K562 (cell line): ENCODE results near the gene WEE1. TPM values are rescaled to one million over a fixed set of nuclear protein-coding genes. Genes with fewer than 3 reads are reported as not detected.
A peak's percentile ranks its signal among the peaks of the same experiment; 100 is the strongest.

Source experiments
- FOXM1 ChIP-seq, 2 experiments: fragments of 450-650 bp in 1 of 2; sonication (generic) in 1 of 2; formaldehyde crosslinking in 1 of 2; IDR thresholded peaks; 2 replicates each; pipeline versions ENCODE4 v1.6.1 to v1.9.0; 2017 to 2022; ENCODE audit warnings: low read depth in 2 of 2, mild to moderate bottlenecking in 2 of 2, missing genetic modification reagents in 1 of 2, moderate library complexity in 1 of 2
- GABPB1 ChIP-seq: sonication (generic); formaldehyde crosslinking; IDR thresholded peaks from 2 replicates; pipeline ENCODE4 v1.8.0; 2022; ENCODE audit warnings: mild to moderate bottlenecking, missing genetic modification reagents
- HNRNPL ChIP-seq: fragments of 200-400 bp; formaldehyde crosslinking; IDR thresholded peaks from 2 replicates; pipeline ENCODE4 v1.6.1; 2017; ENCODE audit warnings: low read depth, mild to moderate bottlenecking, low read length
- NFRKB ChIP-seq: fragments of 450-650 bp; IDR thresholded peaks from 2 replicates; pipeline ENCODE4 v1.6.1; 2016; ENCODE audit warnings: low read depth
- SIN3A ChIP-seq, 2 experiments: fragments of 150-350 bp in 1 of 2; IDR thresholded peaks; 2 replicates each; pipeline ENCODE4 v1.6.1; 2011 to 2016; ENCODE audit warnings: borderline replicate concordance in 2 of 2, low read depth in 2 of 2, low read length in 2 of 2, mild to moderate bottlenecking in 2 of 2, moderate library complexity in 2 of 2; ENCODE audit not compliant: control insufficient read depth in 1 of 2
- TAF9B ChIP-seq: fragments of 450-650 bp; IDR thresholded peaks from 2 replicates; pipeline ENCODE4 v1.6.1; 2018; ENCODE audit warnings: mild to moderate bottlenecking; ENCODE audit not compliant: partially characterized antibody
- polyA plus RNA-seq, 8 experiments: library from polyadenylated mRNA; depleted of rRNA in 4 of 8; stranded (reverse) in 5 of 8; unstranded in 3 of 8; fragments of >200 nt; fragmentation: Nextera tagmentation in 2 of 8; fragmentation: Illumina TruSeq in 1 of 8; extraction: Ambion mirVana in 2 of 8; extraction: Trizol in 1 of 8; gene quantifications; 2 replicates each; pipeline versions ENCODE4 v1.2.1 to v1.2.3, GENCODE V29; 2011 to 2014; ENCODE audit warnings: inconsistent platforms in 1 of 8, missing spikeins in 1 of 8
- total RNA-seq, 7 experiments: library from RNA; depleted of rRNA in 6 of 7; stranded (reverse); fragments of >200 nt in 6 of 7; fragmentation: Illumina TruSeq in 2 of 7; extraction: Trizol in 2 of 7; gene quantifications; 2 replicates each; pipeline versions ENCODE4 v1.2.1 to v1.2.3, GENCODE V29; 2011 to 2021; ENCODE audit warnings: low replicate concordance in 1 of 7
- TF ChIP-seq, protein P1 (sequence below): sonication (generic); formaldehyde crosslinking; IDR thresholded peaks from 2 replicates; pipeline ENCODE4 v1.8.0; 2023; ENCODE audit warnings: mild to moderate bottlenecking, missing genetic modification reagents
- TF ChIP-seq, protein P2 (sequence below): sonication (generic); formaldehyde crosslinking; IDR thresholded peaks from 2 replicates; pipeline ENCODE4 v1.8.0; 2023; ENCODE audit warnings: missing genetic modification reagents, mild to moderate bottlenecking, borderline replicate concordance
- TF ChIP-seq, protein P3 (sequence below): sonication (generic); formaldehyde crosslinking; IDR thresholded peaks from 2 replicates; pipeline ENCODE4 v1.8.1; 2023; ENCODE audit warnings: mild to moderate bottlenecking, missing genetic modification reagents
- TF ChIP-seq, protein P4 (sequence below): fragments of 450-650 bp; formaldehyde crosslinking; IDR thresholded peaks from 2 replicates; pipeline ENCODE4 v1.4.0; 2020; ENCODE audit warnings: mild to moderate bottlenecking, mixed read lengths
- TF ChIP-seq, protein P5 (sequence below): sonication (generic); formaldehyde crosslinking; IDR thresholded peaks from 2 replicates; pipeline ENCODE4 v1.8.1; 2023; ENCODE audit warnings: mild to moderate bottlenecking, missing genetic modification reagents, moderate library complexity

The WEE1 gene
- total and polyA plus RNA-seq, 9 of the 15 experiments (the other 6 are each of a cell fraction or from before 2014, with no cell fraction given), result 21.9 to 99.0 (median 67.4) TPM

DNA sequence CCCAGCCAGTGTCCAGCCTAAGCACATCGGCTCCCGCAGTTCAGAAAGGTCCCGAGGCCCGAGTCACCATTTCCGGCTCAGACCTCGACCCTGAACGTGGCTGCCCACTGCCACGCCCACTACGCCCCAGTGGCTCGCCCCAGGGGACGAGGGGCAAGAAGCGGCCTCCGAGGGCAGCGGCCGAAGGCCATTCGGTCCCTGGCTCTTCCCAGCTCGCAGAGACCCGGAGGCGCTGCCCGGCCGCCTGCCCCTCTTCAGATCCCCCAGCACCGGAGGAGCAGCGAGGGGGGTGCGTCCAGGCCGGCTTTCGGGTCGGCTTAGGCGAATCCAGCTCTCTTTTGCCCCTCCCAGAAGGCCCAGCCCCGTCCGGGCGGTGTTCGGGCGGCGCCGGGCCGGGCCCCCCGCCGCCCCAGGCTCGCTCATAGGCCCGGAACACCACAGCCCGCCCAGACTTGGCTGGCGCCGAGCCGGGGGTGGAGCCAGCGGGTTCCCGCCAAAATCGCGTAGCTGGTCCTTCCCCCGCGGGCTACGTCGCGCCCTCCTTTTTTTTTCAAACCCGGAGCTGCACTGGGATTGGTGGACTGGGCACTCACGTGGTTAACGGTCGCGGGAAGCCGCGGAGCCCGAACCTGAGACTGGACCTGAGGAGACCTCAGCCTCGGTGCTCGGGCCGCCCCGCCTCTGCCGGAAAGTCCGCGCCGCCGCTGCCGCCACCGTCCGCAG, at the start of gene WEE1 (continued):
- TF ChIP-seq, protein P1, sequence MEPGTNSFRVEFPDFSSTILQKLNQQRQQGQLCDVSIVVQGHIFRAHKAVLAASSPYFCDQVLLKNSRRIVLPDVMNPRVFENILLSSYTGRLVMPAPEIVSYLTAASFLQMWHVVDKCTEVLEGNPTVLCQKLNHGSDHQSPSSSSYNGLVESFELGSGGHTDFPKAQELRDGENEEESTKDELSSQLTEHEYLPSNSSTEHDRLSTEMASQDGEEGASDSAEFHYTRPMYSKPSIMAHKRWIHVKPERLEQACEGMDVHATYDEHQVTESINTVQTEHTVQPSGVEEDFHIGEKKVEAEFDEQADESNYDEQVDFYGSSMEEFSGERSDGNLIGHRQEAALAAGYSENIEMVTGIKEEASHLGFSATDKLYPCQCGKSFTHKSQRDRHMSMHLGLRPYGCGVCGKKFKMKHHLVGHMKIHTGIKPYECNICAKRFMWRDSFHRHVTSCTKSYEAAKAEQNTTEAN, result no peak
- TF ChIP-seq, protein P2, sequence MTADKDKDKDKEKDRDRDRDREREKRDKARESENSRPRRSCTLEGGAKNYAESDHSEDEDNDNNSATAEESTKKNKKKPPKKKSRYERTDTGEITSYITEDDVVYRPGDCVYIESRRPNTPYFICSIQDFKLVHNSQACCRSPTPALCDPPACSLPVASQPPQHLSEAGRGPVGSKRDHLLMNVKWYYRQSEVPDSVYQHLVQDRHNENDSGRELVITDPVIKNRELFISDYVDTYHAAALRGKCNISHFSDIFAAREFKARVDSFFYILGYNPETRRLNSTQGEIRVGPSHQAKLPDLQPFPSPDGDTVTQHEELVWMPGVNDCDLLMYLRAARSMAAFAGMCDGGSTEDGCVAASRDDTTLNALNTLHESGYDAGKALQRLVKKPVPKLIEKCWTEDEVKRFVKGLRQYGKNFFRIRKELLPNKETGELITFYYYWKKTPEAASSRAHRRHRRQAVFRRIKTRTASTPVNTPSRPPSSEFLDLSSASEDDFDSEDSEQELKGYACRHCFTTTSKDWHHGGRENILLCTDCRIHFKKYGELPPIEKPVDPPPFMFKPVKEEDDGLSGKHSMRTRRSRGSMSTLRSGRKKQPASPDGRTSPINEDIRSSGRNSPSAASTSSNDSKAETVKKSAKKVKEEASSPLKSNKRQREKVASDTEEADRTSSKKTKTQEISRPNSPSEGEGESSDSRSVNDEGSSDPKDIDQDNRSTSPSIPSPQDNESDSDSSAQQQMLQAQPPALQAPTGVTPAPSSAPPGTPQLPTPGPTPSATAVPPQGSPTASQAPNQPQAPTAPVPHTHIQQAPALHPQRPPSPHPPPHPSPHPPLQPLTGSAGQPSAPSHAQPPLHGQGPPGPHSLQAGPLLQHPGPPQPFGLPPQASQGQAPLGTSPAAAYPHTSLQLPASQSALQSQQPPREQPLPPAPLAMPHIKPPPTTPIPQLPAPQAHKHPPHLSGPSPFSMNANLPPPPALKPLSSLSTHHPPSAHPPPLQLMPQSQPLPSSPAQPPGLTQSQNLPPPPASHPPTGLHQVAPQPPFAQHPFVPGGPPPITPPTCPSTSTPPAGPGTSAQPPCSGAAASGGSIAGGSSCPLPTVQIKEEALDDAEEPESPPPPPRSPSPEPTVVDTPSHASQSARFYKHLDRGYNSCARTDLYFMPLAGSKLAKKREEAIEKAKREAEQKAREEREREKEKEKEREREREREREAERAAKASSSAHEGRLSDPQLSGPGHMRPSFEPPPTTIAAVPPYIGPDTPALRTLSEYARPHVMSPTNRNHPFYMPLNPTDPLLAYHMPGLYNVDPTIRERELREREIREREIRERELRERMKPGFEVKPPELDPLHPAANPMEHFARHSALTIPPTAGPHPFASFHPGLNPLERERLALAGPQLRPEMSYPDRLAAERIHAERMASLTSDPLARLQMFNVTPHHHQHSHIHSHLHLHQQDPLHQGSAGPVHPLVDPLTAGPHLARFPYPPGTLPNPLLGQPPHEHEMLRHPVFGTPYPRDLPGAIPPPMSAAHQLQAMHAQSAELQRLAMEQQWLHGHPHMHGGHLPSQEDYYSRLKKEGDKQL (CRISPR knock-in tag), result 0 out of 2 replicates have a peak, but pooled peaks have one; percentile 43
- 0 out of 2 replicates have a peak, but pooled peaks have one; percentile 70 for TF ChIP-seq NFRKB
- TF ChIP-seq, protein P3, sequence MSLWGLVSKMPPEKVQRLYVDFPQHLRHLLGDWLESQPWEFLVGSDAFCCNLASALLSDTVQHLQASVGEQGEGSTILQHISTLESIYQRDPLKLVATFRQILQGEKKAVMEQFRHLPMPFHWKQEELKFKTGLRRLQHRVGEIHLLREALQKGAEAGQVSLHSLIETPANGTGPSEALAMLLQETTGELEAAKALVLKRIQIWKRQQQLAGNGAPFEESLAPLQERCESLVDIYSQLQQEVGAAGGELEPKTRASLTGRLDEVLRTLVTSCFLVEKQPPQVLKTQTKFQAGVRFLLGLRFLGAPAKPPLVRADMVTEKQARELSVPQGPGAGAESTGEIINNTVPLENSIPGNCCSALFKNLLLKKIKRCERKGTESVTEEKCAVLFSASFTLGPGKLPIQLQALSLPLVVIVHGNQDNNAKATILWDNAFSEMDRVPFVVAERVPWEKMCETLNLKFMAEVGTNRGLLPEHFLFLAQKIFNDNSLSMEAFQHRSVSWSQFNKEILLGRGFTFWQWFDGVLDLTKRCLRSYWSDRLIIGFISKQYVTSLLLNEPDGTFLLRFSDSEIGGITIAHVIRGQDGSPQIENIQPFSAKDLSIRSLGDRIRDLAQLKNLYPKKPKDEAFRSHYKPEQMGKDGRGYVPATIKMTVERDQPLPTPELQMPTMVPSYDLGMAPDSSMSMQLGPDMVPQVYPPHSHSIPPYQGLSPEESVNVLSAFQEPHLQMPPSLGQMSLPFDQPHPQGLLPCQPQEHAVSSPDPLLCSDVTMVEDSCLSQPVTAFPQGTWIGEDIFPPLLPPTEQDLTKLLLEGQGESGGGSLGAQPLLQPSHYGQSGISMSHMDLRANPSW, result peak; percentile 86
- TF ChIP-seq SIN3A (IDR thresholded peaks at IDR 0.05; ENCODE audit: borderline replicate concordance in 2 of 2, control insufficient read depth in 1 of 2, low read depth in 2 of 2, low read length in 2 of 2), result peak; percentile 1 to 41; a peak in 1 of 4 replicates
- peak; percentile 98 for TF ChIP-seq FOXM1 (IDR thresholded peaks at IDR 0.05; ENCODE audit: low read depth)
- TF ChIP-seq FOXM1 (CRISPR knock-in tag; IDR thresholded peaks at IDR 0.05; ENCODE audit: low read depth), result 0 out of 2 replicates have a peak, but pooled peaks have one; percentile 86
- peak; percentile 86 for TF ChIP-seq GABPB1
- TF ChIP-seq, protein P4, sequence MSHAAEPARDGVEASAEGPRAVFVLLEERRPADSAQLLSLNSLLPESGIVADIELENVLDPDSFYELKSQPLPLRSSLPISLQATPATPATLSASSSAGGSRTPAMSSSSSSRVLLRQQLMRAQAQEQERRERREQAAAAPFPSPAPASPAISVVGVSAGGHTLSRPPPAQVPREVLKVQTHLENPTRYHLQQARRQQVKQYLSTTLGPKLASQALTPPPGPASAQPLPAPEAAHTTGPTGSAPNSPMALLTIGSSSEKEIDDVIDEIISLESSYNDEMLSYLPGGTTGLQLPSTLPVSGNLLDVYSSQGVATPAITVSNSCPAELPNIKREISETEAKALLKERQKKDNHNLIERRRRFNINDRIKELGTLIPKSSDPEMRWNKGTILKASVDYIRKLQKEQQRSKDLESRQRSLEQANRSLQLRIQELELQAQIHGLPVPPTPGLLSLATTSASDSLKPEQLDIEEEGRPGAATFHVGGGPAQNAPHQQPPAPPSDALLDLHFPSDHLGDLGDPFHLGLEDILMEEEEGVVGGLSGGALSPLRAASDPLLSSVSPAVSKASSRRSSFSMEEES (CRISPR knock-in tag), result 0 out of 2 replicates have a peak, but pooled peaks have one; percentile 5
- peak; percentile 71 for TF ChIP-seq TAF9B
- TF ChIP-seq HNRNPL, result peak; percentile 29; the same call in 1 of the 2 replicates
- TF ChIP-seq, protein P5, sequence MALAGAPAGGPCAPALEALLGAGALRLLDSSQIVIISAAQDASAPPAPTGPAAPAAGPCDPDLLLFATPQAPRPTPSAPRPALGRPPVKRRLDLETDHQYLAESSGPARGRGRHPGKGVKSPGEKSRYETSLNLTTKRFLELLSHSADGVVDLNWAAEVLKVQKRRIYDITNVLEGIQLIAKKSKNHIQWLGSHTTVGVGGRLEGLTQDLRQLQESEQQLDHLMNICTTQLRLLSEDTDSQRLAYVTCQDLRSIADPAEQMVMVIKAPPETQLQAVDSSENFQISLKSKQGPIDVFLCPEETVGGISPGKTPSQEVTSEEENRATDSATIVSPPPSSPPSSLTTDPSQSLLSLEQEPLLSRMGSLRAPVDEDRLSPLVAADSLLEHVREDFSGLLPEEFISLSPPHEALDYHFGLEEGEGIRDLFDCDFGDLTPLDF, result peak; percentile 99
